Measurements from ENCODE around the gene KRT15. TPM values are rescaled to one million over a fixed set of nuclear protein-coding genes. Genes with fewer than 3 reads are reported as not detected.
A peak's percentile ranks its signal among the peaks of the same experiment; 100 is the strongest.

KRT15 gene
- polyA plus RNA-seq, 1 donor (not counting 4 experiments of a cell fraction or from before 2014, with no cell fraction given): 729 TPM

- H3K9ac ChIP-seq (ENCODE audit: control insufficient read depth, extremely low read depth, insufficient read depth, low read length): no peak overlapping the region
- H3K4me1 ChIP-seq (ENCODE audit: control insufficient read depth, extremely low read depth, insufficient read depth, low read length): peaks cover 27% of the 10 kb centered on the region
- no peaks in the 10 kb centered on the region for H3K79me2 ChIP-seq (ENCODE audit: control insufficient read depth, insufficient read depth, low read length)
- no peak overlapping the region for H3K4me3 ChIP-seq (ENCODE audit: control insufficient read depth in 2 of 3, extremely low read depth in 1 of 3, insufficient read depth in 2 of 3, low read depth in 1 of 3, low read length in 3 of 3)
- no peak overlapping the region for H3K4me2 ChIP-seq (ENCODE audit: control insufficient read depth, extremely low read depth, insufficient read depth, low read depth, low read length)
- dilution Hi-C loops (cut with MboI; ENCODE audit: extremely low pct_ligation_motif_present, low sequenced_read_pairs): no loop called here
- H3K27me3 ChIP-seq (ENCODE audit: control insufficient read depth, extremely low read depth, insufficient read depth, low read length): peaks cover 15% of the 10 kb centered on the region
- TF ChIP-seq, protein P1, sequence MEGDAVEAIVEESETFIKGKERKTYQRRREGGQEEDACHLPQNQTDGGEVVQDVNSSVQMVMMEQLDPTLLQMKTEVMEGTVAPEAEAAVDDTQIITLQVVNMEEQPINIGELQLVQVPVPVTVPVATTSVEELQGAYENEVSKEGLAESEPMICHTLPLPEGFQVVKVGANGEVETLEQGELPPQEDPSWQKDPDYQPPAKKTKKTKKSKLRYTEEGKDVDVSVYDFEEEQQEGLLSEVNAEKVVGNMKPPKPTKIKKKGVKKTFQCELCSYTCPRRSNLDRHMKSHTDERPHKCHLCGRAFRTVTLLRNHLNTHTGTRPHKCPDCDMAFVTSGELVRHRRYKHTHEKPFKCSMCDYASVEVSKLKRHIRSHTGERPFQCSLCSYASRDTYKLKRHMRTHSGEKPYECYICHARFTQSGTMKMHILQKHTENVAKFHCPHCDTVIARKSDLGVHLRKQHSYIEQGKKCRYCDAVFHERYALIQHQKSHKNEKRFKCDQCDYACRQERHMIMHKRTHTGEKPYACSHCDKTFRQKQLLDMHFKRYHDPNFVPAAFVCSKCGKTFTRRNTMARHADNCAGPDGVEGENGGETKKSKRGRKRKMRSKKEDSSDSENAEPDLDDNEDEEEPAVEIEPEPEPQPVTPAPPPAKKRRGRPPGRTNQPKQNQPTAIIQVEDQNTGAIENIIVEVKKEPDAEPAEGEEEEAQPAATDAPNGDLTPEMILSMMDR (optimal IDR thresholded peaks at IDR 0.05 in 1 of 3, IDR thresholded peaks at IDR 0.05 in 1 of 3, conservative IDR thresholded peaks at IDR 0.05 in 1 of 3; ENCODE audit: extremely low read depth in 1 of 3, insufficient read depth in 2 of 3, low read length in 3 of 3): no peak
- no peak for TF ChIP-seq EZH2 (IDR thresholded peaks at IDR 0.05; ENCODE audit: low read length)
- H4K20me1 ChIP-seq (ENCODE audit: control insufficient read depth, extremely low read depth, insufficient read depth, low read length): no peaks in the 10 kb centered on the region
- no peaks in the 10 kb centered on the region for H3K9me3 ChIP-seq (ENCODE audit: control insufficient read depth, low read depth, low read length)
- H3K9me1 ChIP-seq (ENCODE audit: control insufficient read depth, extremely low read depth, insufficient read depth, low read length): no peaks in the 10 kb centered on the region
- FAIRE-seq: no peak
- H3K27ac ChIP-seq (ENCODE audit: control insufficient read depth, insufficient read depth, low read length): no peak overlapping the region
- DNase-seq (ENCODE audit: low read depth, low spot score): no peak
- no peak overlapping the region for H2AFZ ChIP-seq (ENCODE audit: control insufficient read depth, low read length)
- H3K36me3 ChIP-seq (ENCODE audit: control insufficient read depth in 2 of 2, extremely low read depth in 1 of 2, insufficient read depth in 2 of 2, low read length in 2 of 2): no peaks in the 10 kb centered on the region
Measured at GRCh38 chr17:41528959-41529353, 10.3 kb upstream of the KRT15 start.

- H3K79me2 ChIP-seq (ENCODE audit: control insufficient read depth, insufficient read depth, low read length): no peaks in the 10 kb centered on the region
Measured at GRCh38 chr17:41527063-41528023, 8.7 kb upstream of the KRT15 start.

More at GRCh38 chr17:41527063-41528023, 8.7 kb upstream of the KRT15 start:
- FAIRE-seq: no peak
- H3K27ac ChIP-seq (ENCODE audit: control insufficient read depth, insufficient read depth, low read length): no peak overlapping the region
- H3K9me1 ChIP-seq (ENCODE audit: control insufficient read depth, extremely low read depth, insufficient read depth, low read length): no peaks in the 10 kb centered on the region
- peak overlapping the region; percentile 62 for H3K4me2 ChIP-seq (ENCODE audit: control insufficient read depth, extremely low read depth, insufficient read depth, low read depth, low read length)
- no peaks in the 10 kb centered on the region for H3K9me3 ChIP-seq (ENCODE audit: control insufficient read depth, low read depth, low read length)
- dilution Hi-C loops (cut with MboI; ENCODE audit: extremely low pct_ligation_motif_present, low sequenced_read_pairs): no loop called here
- peaks cover 15% of the 10 kb centered on the region for H3K27me3 ChIP-seq (ENCODE audit: control insufficient read depth, extremely low read depth, insufficient read depth, low read length)
- TF ChIP-seq, protein P1 (optimal IDR thresholded peaks at IDR 0.05 in 1 of 3, IDR thresholded peaks at IDR 0.05 in 1 of 3, conservative IDR thresholded peaks at IDR 0.05 in 1 of 3; ENCODE audit: extremely low read depth in 1 of 3, insufficient read depth in 2 of 3, low read length in 3 of 3): peak in 1 of 3 experiments; percentile 9
- TF ChIP-seq EZH2 (IDR thresholded peaks at IDR 0.05; ENCODE audit: low read length): peak; percentile 29
- no peak overlapping the region for H2AFZ ChIP-seq (ENCODE audit: control insufficient read depth, low read length)
- no peaks in the 10 kb centered on the region for H3K36me3 ChIP-seq (ENCODE audit: control insufficient read depth in 2 of 2, extremely low read depth in 1 of 2, insufficient read depth in 2 of 2, low read length in 2 of 2)
- no peak for DNase-seq (ENCODE audit: low read depth, low spot score)
- H3K9ac ChIP-seq (ENCODE audit: control insufficient read depth, extremely low read depth, insufficient read depth, low read length): no peak overlapping the region
- no peaks in the 10 kb centered on the region for H4K20me1 ChIP-seq (ENCODE audit: control insufficient read depth, extremely low read depth, insufficient read depth, low read length)
- H3K4me3 ChIP-seq (ENCODE audit: control insufficient read depth in 2 of 3, extremely low read depth in 1 of 3, insufficient read depth in 2 of 3, low read depth in 1 of 3, low read length in 3 of 3): peak overlapping the region in 2 of 3 experiments; percentile 30 to 36
- peaks cover 35% of the 10 kb centered on the region for H3K4me1 ChIP-seq (ENCODE audit: control insufficient read depth, extremely low read depth, insufficient read depth, low read length)
